Activated CD8-positive, alpha-beta T cell treated with anti-CD3 and anti-CD28 coated beads for 36 hours (primary cell): Measurements from ENCODE around the gene MYT1. TPM values are rescaled to one million over a fixed set of nuclear protein-coding genes. Genes with fewer than 3 reads are reported as not detected.

ENCODE experiments used
- ATAC-seq: fragments of 200-7000 bp; cut with Tn5 transposase; one replicate; pipeline ENCODE4 v1.10.0; 2021; ENCODE audit warnings: mild to moderate bottlenecking, moderate library complexity
- CTCF ChIA-PET: fragments of 350-600 bp; sonication (Branson Sonifier 250); formaldehyde crosslinking; loops from one replicate; lab custom pipeline; 2021; ENCODE audit warnings: antibody characterized with exemption; lab: Charles Lee
- POLR2A ChIA-PET: fragments of 350-600 bp; sonication (Branson Sonifier 250); formaldehyde crosslinking; loops from one replicate; lab custom pipeline; 2021; ENCODE audit warnings: antibody characterized with exemption; lab: Charles Lee
- DNase-seq: peaks from one replicate; pipeline ENCODE4 v3.0.0-alpha.2; 2020
- H3K27ac Mint-ChIP-seq: one replicate; pipeline ENCODE4 v1.8.0; 2021; ENCODE audit warnings: mild to moderate bottlenecking, mixed read lengths
- H3K27me3 Mint-ChIP-seq: one replicate; pipeline ENCODE4 v1.8.0; 2021; ENCODE audit warnings: mixed read lengths
- H3K36me3 Mint-ChIP-seq: one replicate; pipeline ENCODE4 v1.8.0; 2021; ENCODE audit warnings: low read depth, mixed read lengths
- H3K4me1 Mint-ChIP-seq: one replicate; pipeline ENCODE4 v1.8.0; 2021; ENCODE audit warnings: low read depth, mixed read lengths
- H3K4me3 Mint-ChIP-seq: one replicate; pipeline ENCODE4 v1.8.0; 2021; ENCODE audit warnings: mild to moderate bottlenecking, moderate library complexity, mixed read lengths
- H3K9me3 Mint-ChIP-seq: one replicate; pipeline ENCODE4 v1.8.0; 2021; ENCODE audit warnings: mixed read lengths
- intact Hi-C: fragments of 100-400 bp; cut with micrococcal nuclease; formaldehyde crosslinking; loops from one replicate; pipeline ENCODE4 v1.10.0; 2022
- total RNA-seq, 2 experiments: library from RNA; stranded (reverse); gene quantifications; one replicate each; pipeline ENCODE4 v1.2.3, GENCODE V29; 2021
- TF ChIP-seq, protein P1 (sequence below): fragments of 200-600 bp; IDR thresholded peaks from one replicate; pipeline ENCODE4 v1.8.0; 2022; ENCODE audit warnings: antibody characterized with exemption, mild to moderate bottlenecking

The MYT1 gene
- total RNA-seq, 2 experiments from 2014 or later: not detected

- H3K27me3 Mint-ChIP-seq: no peaks in the 10 kb centered on the region
- H3K27ac Mint-ChIP-seq: no peak overlapping the region
- no peak overlapping the region for H3K4me3 Mint-ChIP-seq
- no peaks in the 10 kb centered on the region for H3K4me1 Mint-ChIP-seq
- no peak for DNase-seq
- POLR2A ChIA-PET: no interaction called here
- TF ChIP-seq, protein P1, sequence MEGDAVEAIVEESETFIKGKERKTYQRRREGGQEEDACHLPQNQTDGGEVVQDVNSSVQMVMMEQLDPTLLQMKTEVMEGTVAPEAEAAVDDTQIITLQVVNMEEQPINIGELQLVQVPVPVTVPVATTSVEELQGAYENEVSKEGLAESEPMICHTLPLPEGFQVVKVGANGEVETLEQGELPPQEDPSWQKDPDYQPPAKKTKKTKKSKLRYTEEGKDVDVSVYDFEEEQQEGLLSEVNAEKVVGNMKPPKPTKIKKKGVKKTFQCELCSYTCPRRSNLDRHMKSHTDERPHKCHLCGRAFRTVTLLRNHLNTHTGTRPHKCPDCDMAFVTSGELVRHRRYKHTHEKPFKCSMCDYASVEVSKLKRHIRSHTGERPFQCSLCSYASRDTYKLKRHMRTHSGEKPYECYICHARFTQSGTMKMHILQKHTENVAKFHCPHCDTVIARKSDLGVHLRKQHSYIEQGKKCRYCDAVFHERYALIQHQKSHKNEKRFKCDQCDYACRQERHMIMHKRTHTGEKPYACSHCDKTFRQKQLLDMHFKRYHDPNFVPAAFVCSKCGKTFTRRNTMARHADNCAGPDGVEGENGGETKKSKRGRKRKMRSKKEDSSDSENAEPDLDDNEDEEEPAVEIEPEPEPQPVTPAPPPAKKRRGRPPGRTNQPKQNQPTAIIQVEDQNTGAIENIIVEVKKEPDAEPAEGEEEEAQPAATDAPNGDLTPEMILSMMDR: no peak
- H3K36me3 Mint-ChIP-seq: no peaks in the 10 kb centered on the region
- peaks cover 9% of the 10 kb centered on the region for H3K9me3 Mint-ChIP-seq
- CTCF ChIA-PET: no interaction called here
- intact Hi-C loops: no loop called here
- ATAC-seq: no peak
These were observed 15.7 kb upstream of the MYT1 start for GRCh38 chr20:64148581-64148980.

DNA sequence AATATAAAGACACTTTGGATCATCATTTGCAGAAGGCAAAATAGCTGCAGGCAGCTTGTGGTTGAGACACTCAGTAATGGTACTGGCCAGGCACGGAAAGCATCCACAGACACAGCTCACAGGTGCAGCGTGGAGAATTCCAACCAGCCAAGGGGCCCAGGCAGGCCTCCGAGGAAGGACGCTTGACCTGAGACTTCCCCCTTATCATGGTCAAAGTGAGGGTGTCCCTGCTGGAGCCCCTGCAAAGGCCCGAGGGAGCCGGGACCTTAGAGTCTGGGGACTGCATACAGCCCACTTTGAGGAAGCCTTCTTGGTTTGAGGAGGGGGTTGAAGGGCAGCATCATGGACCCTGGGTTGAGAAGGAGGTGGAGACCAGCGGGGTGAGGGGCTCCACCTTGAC is 15.1 kb upstream of the MYT1 start:
- intact Hi-C loops: no loop called here
- ATAC-seq: no peak
- POLR2A ChIA-PET: no interaction called here

DNA sequence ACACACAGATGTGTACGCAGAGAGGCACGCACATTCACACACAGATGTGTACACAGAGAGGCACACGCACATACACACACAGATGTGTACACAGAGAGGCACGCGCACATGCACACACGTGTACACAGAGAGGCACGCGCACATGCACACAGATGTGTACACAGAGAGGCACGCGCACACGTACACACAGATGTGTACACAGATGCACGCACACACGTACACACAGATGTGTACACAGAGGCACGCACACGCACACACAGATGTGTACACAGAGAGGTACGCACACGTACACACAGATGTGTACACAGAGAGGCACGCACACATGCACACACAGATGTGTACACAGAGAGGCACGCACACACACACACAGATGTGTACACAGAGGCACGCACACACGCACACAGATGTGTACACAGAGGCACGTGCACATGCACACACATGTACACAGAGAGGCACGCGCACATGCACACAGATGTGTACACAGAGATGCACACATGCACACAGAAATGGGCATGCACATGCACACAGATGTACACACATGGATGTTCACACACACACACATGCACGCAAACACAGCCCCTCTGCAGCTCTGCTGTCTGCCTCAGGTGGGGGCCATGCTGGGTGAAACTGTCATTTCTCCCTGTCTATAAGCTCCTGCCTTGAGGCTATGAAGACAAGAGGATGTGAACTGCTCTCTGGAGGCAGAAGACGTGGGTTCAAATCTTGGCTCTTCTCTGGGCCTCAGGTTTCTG is 14.3 kb upstream of the MYT1 start:
- H3K9me3 Mint-ChIP-seq: peaks cover 5% of the 10 kb centered on the region
- no peaks in the 10 kb centered on the region for H3K4me1 Mint-ChIP-seq
- intact Hi-C loops: no loop called here
- no peak for ATAC-seq
- TF ChIP-seq, protein P1: no peak
- H3K4me3 Mint-ChIP-seq: no peak overlapping the region
- no peak overlapping the region for H3K27ac Mint-ChIP-seq
- H3K36me3 Mint-ChIP-seq: no peaks in the 10 kb centered on the region
- DNase-seq: no peak
- ChIA-PET CTCF (no interaction called here), POLR2A (no interaction called here)
- no peaks in the 10 kb centered on the region for H3K27me3 Mint-ChIP-seq

More for the DNA sequence above, 15.1 kb upstream of the MYT1 start:
- no peaks in the 10 kb centered on the region for H3K4me1 Mint-ChIP-seq
- no peak for DNase-seq
- H3K27ac Mint-ChIP-seq: no peak overlapping the region
- TF ChIP-seq, protein P1: no peak
- H3K36me3 Mint-ChIP-seq: no peaks in the 10 kb centered on the region
- peaks cover 9% of the 10 kb centered on the region for H3K9me3 Mint-ChIP-seq
- CTCF ChIA-PET: no interaction called here
- H3K27me3 Mint-ChIP-seq: no peaks in the 10 kb centered on the region
- no peak overlapping the region for H3K4me3 Mint-ChIP-seq

DNA sequence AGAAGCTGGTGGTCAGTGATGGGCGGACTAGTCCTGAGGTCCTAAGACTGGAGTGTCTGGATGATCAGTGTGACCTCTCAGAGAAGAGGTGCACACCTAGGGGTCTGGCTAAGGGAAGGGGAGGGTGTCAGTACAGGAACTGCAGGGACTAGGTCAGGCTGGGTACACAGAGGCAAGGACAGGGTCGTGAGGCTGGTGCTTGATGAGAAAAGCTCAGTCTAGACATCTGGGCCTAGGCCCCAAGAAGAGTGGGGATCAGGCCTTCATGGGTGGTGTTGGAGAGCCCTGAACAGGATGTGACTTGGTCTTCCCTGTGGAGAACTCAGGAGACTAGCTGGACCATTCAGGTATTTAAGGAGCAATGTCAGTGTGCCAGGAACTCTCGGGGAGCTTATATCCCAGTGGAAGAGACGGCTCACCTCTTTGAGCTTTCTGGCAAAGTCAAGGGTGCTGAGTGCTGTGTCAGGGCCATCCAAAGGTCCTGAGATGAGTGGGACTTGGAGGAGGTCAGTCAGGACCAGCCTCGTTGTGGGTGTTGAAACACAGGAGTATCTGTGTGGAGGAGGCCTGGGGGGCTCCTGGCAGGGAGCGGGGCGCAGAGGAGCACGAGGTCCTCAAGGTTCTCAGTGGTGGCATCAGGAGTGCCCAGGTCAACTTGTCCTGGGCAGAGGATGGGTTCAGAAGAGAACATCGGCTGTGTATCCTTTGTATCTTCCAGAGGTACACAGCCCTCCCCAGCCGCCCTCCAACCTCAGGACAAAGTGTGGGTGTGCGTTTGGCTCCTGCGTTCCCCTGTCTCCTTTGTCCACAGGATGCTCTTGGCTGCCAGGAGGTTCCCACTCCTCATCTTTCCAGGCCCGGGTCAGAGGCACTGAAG is 13.3 kb upstream of the MYT1 start:
- no peaks in the 10 kb centered on the region for H3K4me1 Mint-ChIP-seq
- no peak overlapping the region for H3K4me3 Mint-ChIP-seq
- no peak for ATAC-seq
- H3K9me3 Mint-ChIP-seq: no peaks in the 10 kb centered on the region
- TF ChIP-seq, protein P1: no peak
- POLR2A ChIA-PET: no interaction called here
- no peak for DNase-seq
- intact Hi-C loops: no loop called here
- no peaks in the 10 kb centered on the region for H3K36me3 Mint-ChIP-seq
- no peaks in the 10 kb centered on the region for H3K27me3 Mint-ChIP-seq
- CTCF ChIA-PET: no interaction called here
- no peak overlapping the region for H3K27ac Mint-ChIP-seq
